Endothelial cell of umbilical vein (primary cell): ENCODE measurements around the gene STX8. TPM values are rescaled to one million over a fixed set of nuclear protein-coding genes. Genes with fewer than 3 reads are reported as not detected.

Experiments
- BruUV-seq: library from RNA; stranded (reverse); fragments of 400-500 nt; replicated peaks from 2 replicates; lab custom pipeline; 2021; lab: Mats Ljungman, UMichigan
- CTCF ChIA-PET: fragments of 300-600, 350-600 bp; sonication (Branson Sonifier 250); formaldehyde crosslinking; loops from one replicate; lab custom pipeline; 2021; ENCODE audit warnings: antibody characterized with exemption, inconsistent platforms; lab: Charles Lee
- POLR2A ChIA-PET: fragments of 300-600, 350-600 bp; sonication (Branson Sonifier 250); formaldehyde crosslinking; loops from one replicate; lab custom pipeline; 2021; ENCODE audit warnings: antibody characterized with exemption, inconsistent platforms; lab: Charles Lee
- DNase-seq: peaks from one replicate; pipeline ENCODE4 v3.0.0-alpha.2; 2011; ENCODE audit warnings: low read depth, low spot score
- FAIRE-seq: peaks from 2 replicates; lab custom pipeline; 2011; peaks lifted over from hg19 to GRCh38; lab: Jason Lieb, UNC
- H2AFZ ChIP-seq: 2 replicates; pipeline ENCODE4 v1.6.0; 2012; ENCODE audit warnings: low read depth, low read length, control low read depth, inconsistent platforms
- H3K27ac ChIP-seq: 2 replicates; pipeline ENCODE4 v1.5.1; 2011; ENCODE audit warnings: low read depth, mild to moderate bottlenecking, control low read depth, low read length, moderate library complexity; ENCODE audit not compliant: insufficient read depth
- H3K27me3 ChIP-seq, 2 experiments: 2 replicates each; pipeline versions ENCODE4 v1.6.0 to v1.6.1; 2011; ENCODE audit warnings: low read length in 2 of 2, mixed read lengths in 1 of 2; ENCODE audit not compliant: control insufficient read depth in 2 of 2, insufficient read depth in 2 of 2
- H3K36me3 ChIP-seq, 2 experiments: 2 replicates in 1 of 2; 3 replicates in 1 of 2; pipeline ENCODE4 v1.5.1; 2011; ENCODE audit warnings: low read length in 2 of 2, mild to moderate bottlenecking in 1 of 2, moderate library complexity in 1 of 2; ENCODE audit not compliant: control insufficient read depth in 2 of 2, insufficient read depth in 2 of 2; ENCODE audit errors: extremely low read depth in 1 of 2
- H3K4me1 ChIP-seq: 3 replicates; pipeline ENCODE4 v1.5.1; 2011; ENCODE audit warnings: mild to moderate bottlenecking, low read length; ENCODE audit not compliant: control insufficient read depth, insufficient read depth; ENCODE audit errors: extremely low read depth
- H3K4me2 ChIP-seq: 2 replicates; pipeline ENCODE4 v1.6.1; 2011; ENCODE audit warnings: low read length, control low read depth, mixed read lengths; ENCODE audit not compliant: insufficient read depth
- H3K4me3 ChIP-seq, 3 experiments: fragments of 200-600 bp in 1 of 3; sonication (generic), shearing (Covaris generic) in 1 of 3; replicated peaks in 1 of 3; 2 replicates each; pipeline ENCODE4 v1.5.1; 2011 to 2016; ENCODE audit warnings: control low read depth in 3 of 3, low read length in 3 of 3, mild to moderate bottlenecking in 2 of 3, inconsistent platforms in 1 of 3, low read depth in 1 of 3, moderate library complexity in 1 of 3; ENCODE audit not compliant: insufficient read depth in 1 of 3
- H3K79me2 ChIP-seq: 2 replicates; pipeline ENCODE4 v1.6.0; 2012; ENCODE audit warnings: low read length, inconsistent platforms; ENCODE audit not compliant: control insufficient read depth, insufficient read depth
- H3K9ac ChIP-seq: replicated peaks from 2 replicates; pipeline ENCODE3; 2011; ENCODE audit warnings: low read length, control low read depth; ENCODE audit not compliant: insufficient read depth; ENCODE audit errors: extremely low read depth
- H3K9me1 ChIP-seq: replicated peaks from 3 replicates; pipeline ENCODE4 v1.6.0; 2011; ENCODE audit warnings: mild to moderate bottlenecking, low read length; ENCODE audit not compliant: control insufficient read depth, insufficient read depth; ENCODE audit errors: extremely low read depth
- H3K9me3 ChIP-seq: replicated peaks from 2 replicates; pipeline ENCODE4 v1.5.1; 2012; ENCODE audit warnings: low read length, inconsistent platforms; ENCODE audit not compliant: control insufficient read depth, insufficient read depth
- H4K20me1 ChIP-seq: replicated peaks from 2 replicates; pipeline ENCODE3; 2011; ENCODE audit warnings: mild to moderate bottlenecking, low read length; ENCODE audit not compliant: control insufficient read depth, insufficient read depth; ENCODE audit errors: extremely low read depth
- EZH2 ChIP-seq: IDR thresholded peaks from 2 replicates; pipeline ENCODE4 v1.6.1; 2012; ENCODE audit warnings: borderline replicate concordance, low read depth, mild to moderate bottlenecking, moderate library complexity, low read length, inconsistent platforms; ENCODE audit not compliant: severe bottlenecking
- FOS ChIP-seq: IDR thresholded peaks from 2 replicates; pipeline ENCODE4 v1.6.1; 2011; ENCODE audit warnings: mild to moderate bottlenecking, low read length, moderate library complexity, borderline replicate concordance; ENCODE audit not compliant: insufficient read depth
- GATA2 ChIP-seq: IDR thresholded peaks from 2 replicates; pipeline ENCODE4 v1.7.0; 2011; ENCODE audit warnings: low read depth, mild to moderate bottlenecking, moderate library complexity, mixed read lengths, low read length; ENCODE audit not compliant: insufficient read length, insufficient read depth
- JUN ChIP-seq: IDR thresholded peaks from 2 replicates; pipeline ENCODE4 v1.6.1; 2011; ENCODE audit warnings: borderline replicate concordance, low read depth; ENCODE audit not compliant: insufficient read length, insufficient read depth
- MYC ChIP-seq: IDR thresholded peaks from one replicate; pipeline ENCODE4 v1.6.1; 2011; ENCODE audit warnings: mild to moderate bottlenecking, low read depth, low read length
- POLR2A ChIP-seq: IDR thresholded peaks from 2 replicates; pipeline ENCODE4 v1.6.1; 2012; ENCODE audit warnings: low read depth, mild to moderate bottlenecking, control low read depth, low read length
- POLR2AphosphoS5 ChIP-seq: IDR thresholded peaks from 2 replicates; pipeline ENCODE4 v1.6.1; 2012; ENCODE audit warnings: low read depth, mild to moderate bottlenecking, control low read depth, low read length, moderate library complexity; ENCODE audit not compliant: insufficient read depth
- dilution Hi-C: fragments of 300-500 bp; cut with MboI; formaldehyde crosslinking; loops from one replicate; pipeline ENCODE4 v1.15.0; 2019; ENCODE audit warnings: low sequenced_read_pairs; ENCODE audit not compliant: extremely low pct_ligation_motif_present
- intact Hi-C: fragments of 100-400 bp; cut with micrococcal nuclease; formaldehyde crosslinking; loops from one replicate; pipeline ENCODE4 v1.10.0; 2022
- polyA plus RNA-seq, 4 experiments: library from polyadenylated mRNA; depleted of rRNA in 3 of 4; stranded (reverse) in 3 of 4; unstranded in 1 of 4; fragments of >200 nt; gene quantifications; 2 replicates each; pipeline versions ENCODE4 v1.2.1 to v1.2.3, GENCODE V29; 2011 to 2012; ENCODE audit warnings: missing spikeins in 1 of 4
- total RNA-seq: library from RNA; stranded (reverse); gene quantifications from 2 replicates; pipeline ENCODE4 v1.2.3, GENCODE V29; 2021
- TF ChIP-seq, protein P1 (sequence below), 2 donors: IDR thresholded peaks; 1 replicate in 1 of 2; 2 replicates in 1 of 2; pipeline ENCODE4 v1.5.1; 2011; ENCODE audit warnings: low read length in 2 of 2, mild to moderate bottlenecking in 2 of 2, moderate library complexity in 2 of 2, control low read depth in 1 of 2, inconsistent platforms in 1 of 2, low read depth in 1 of 2; ENCODE audit not compliant: insufficient read depth in 1 of 2; ENCODE audit errors: extremely low read depth in 1 of 2

The STX8 gene
- total and polyA plus RNA-seq, 2 donors (not counting 3 experiments of a cell fraction or from before 2014, with no cell fraction given) = 25.9 to 67.3 TPM

DNA sequence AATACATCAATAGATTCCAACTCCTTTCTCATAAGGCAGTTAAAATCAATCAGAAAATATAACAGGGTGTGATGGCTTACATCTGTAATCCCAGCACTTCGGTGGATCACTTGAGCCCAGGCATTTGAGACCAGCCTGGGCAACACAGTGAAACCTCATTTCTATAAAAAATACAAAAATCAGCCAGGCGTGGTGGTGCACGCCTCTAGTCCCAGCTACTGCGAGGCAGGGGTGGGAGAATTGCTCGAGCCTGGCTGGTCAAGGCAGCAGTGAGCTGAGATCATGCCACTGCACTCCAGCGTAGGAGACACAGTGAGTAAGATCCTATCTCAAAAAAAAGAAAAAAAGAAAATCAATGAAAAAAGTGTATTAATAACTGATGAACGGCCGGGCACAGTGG is 295.7 kb downstream of the STX8 start:
- Histone ChIP-seq H2AFZ (no peak overlapping the region), H3K9me3 (no peaks in the 10 kb centered on the region), H3K79me2 (no peaks in the 10 kb centered on the region), H3K27me3 (no peaks in the 10 kb centered on the region), H3K36me3 (no peaks in the 10 kb centered on the region), H3K27ac (no peak overlapping the region), H3K4me3 (no peak overlapping the region), H3K9me1 (no peaks in the 10 kb centered on the region), H3K9ac (no peak overlapping the region), H4K20me1 (no peaks in the 10 kb centered on the region), H3K4me2 (no peak overlapping the region), H3K4me1 (no peaks in the 10 kb centered on the region)
- dilution Hi-C loops = no loop called here
- DNase-seq = no peak
- no peak for FAIRE-seq
- no peak for TF ChIP-seq MYC
- ChIA-PET POLR2A (no interaction called here), CTCF (interaction anchor here (2.9 kb wide), 1 partner anchor 12 kb away, joined by 14 read pairs; no protein-coding TSS in a partner anchor)
- no TSS peak for BruUV-seq
- intact Hi-C loops = no loop called here

DNA sequence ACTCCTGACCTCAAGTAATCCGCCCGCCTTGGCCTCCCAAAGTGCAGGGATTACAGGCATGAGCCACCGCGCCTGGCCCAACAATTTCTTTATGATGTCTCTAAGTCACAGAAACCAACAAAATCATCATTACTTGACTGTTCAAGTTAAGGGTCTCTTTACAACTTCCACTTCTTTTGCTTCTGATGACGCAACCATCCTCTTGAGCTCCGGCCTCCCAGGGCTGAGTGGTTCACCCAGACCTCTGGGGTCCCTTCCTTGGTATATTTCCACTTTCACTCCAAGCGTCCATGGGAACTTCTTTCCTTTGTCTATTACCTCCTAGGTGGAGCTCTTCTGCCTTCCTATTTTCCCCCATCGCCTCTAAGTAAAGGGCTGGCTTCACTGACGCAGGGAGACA is 300.6 kb downstream of the STX8 start:
- FAIRE-seq (no peak), DNase-seq (no peak)
- no TSS peak for BruUV-seq
- Histone ChIP-seq H2AFZ (no peak overlapping the region), H3K9me1 (no peaks in the 10 kb centered on the region), H3K4me2 (no peak overlapping the region), H3K9me3 (no peaks in the 10 kb centered on the region), H3K4me1 (no peaks in the 10 kb centered on the region), H3K27me3 (no peaks in the 10 kb centered on the region), H3K79me2 (no peaks in the 10 kb centered on the region), H3K36me3 (no peaks in the 10 kb centered on the region), H3K9ac (no peak overlapping the region), H3K4me3 (no peak overlapping the region), H3K27ac (no peak overlapping the region), H4K20me1 (no peaks in the 10 kb centered on the region)
- CTCF ChIA-PET = no interaction called here
- intact Hi-C loops = no loop called here
- POLR2A ChIA-PET = no interaction called here
- TF ChIP-seq GATA2 (no peak), MYC (no peak), JUN (no peak), EZH2 (no peak), FOS (no peak), POLR2A (no peak), POLR2AphosphoS5 (no peak)
- TF ChIP-seq, protein P1, sequence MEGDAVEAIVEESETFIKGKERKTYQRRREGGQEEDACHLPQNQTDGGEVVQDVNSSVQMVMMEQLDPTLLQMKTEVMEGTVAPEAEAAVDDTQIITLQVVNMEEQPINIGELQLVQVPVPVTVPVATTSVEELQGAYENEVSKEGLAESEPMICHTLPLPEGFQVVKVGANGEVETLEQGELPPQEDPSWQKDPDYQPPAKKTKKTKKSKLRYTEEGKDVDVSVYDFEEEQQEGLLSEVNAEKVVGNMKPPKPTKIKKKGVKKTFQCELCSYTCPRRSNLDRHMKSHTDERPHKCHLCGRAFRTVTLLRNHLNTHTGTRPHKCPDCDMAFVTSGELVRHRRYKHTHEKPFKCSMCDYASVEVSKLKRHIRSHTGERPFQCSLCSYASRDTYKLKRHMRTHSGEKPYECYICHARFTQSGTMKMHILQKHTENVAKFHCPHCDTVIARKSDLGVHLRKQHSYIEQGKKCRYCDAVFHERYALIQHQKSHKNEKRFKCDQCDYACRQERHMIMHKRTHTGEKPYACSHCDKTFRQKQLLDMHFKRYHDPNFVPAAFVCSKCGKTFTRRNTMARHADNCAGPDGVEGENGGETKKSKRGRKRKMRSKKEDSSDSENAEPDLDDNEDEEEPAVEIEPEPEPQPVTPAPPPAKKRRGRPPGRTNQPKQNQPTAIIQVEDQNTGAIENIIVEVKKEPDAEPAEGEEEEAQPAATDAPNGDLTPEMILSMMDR (IDR thresholded peaks at IDR 0.05; ENCODE audit: extremely low read depth in 1 of 2, insufficient read depth in 1 of 2, low read depth in 1 of 2, low read length in 2 of 2) = no peak
- dilution Hi-C loops = no loop called here
